Adipocyte (in vitro differentiated cells): Measurements from ENCODE around the gene WHRN.

Experiments used
- DNase-seq: peaks from one replicate; pipeline ENCODE4 v3.0.0-alpha.2; 2015; ENCODE audit warnings: low read depth
- H3K27me3 ChIP-seq: replicated peaks from 2 replicates; pipeline ENCODE4 v1.7.0; 2013; ENCODE audit warnings: mild to moderate bottlenecking, low read length, moderate library complexity; ENCODE audit not compliant: control insufficient read depth, insufficient read depth
- H3K36me3 ChIP-seq: 2 replicates; pipeline ENCODE4 v1.7.0; 2013; ENCODE audit warnings: low read length, mild to moderate bottlenecking, moderate library complexity; ENCODE audit not compliant: control insufficient read depth, insufficient read depth, severe bottlenecking
- H3K4me1 ChIP-seq: 2 replicates; pipeline ENCODE4 v1.7.0; 2013; ENCODE audit warnings: mild to moderate bottlenecking, low read length, moderate library complexity; ENCODE audit not compliant: control insufficient read depth, insufficient read depth
- H3K4me3 ChIP-seq: 2 replicates; pipeline ENCODE4 v1.7.0; 2013; ENCODE audit warnings: mild to moderate bottlenecking, low read length, moderate library complexity
- H3K9ac ChIP-seq: 2 replicates; pipeline ENCODE4 v1.7.0; 2013; ENCODE audit warnings: mild to moderate bottlenecking, low read length, moderate library complexity
- H3K9me3 ChIP-seq: 2 replicates; pipeline ENCODE4 v1.7.0; 2013; ENCODE audit warnings: mild to moderate bottlenecking, low read length, moderate library complexity; ENCODE audit not compliant: control insufficient read depth

The WHRN gene

GRCh38 chr9:114513055-114513958 is 8.0 kb upstream of the WHRN start:
- Histone ChIP-seq H3K4me3 (no peak overlapping the region), H3K4me1 (no peaks in the 10 kb centered on the region), H3K9me3 (no peaks in the 10 kb centered on the region), H3K9ac (no peak overlapping the region), H3K27me3 (peaks cover 62% of the 10 kb centered on the region), H3K36me3 (no peaks in the 10 kb centered on the region)
- no peak for DNase-seq

GRCh38 chr9:114511978-114512874 is 7.0 kb upstream of the WHRN start:
- DNase-seq, result no peak
- H3K4me3 ChIP-seq, result no peak overlapping the region
- H3K4me1 ChIP-seq, result no peaks in the 10 kb centered on the region
- H3K9me3 ChIP-seq, result no peaks in the 10 kb centered on the region
- H3K9ac ChIP-seq, result no peak overlapping the region
- H3K27me3 ChIP-seq, result peaks cover 65% of the 10 kb centered on the region
- H3K36me3 ChIP-seq, result no peaks in the 10 kb centered on the region

- no peak overlapping the region for H3K4me3 ChIP-seq
- H3K9me3 ChIP-seq, result no peaks in the 10 kb centered on the region
- H3K4me1 ChIP-seq, result no peaks in the 10 kb centered on the region
- peaks cover 43% of the 10 kb centered on the region for H3K27me3 ChIP-seq
- H3K36me3 ChIP-seq, result no peaks in the 10 kb centered on the region
- peak; percentile 28 for DNase-seq
- H3K9ac ChIP-seq, result no peak overlapping the region
Measured at GRCh38 chr9:114507726-114508125, 2.5 kb upstream of the WHRN start.

- DNase-seq, result no peak
- H3K4me3 ChIP-seq, result peak overlapping the region; percentile 89
- no peaks in the 10 kb centered on the region for H3K9me3 ChIP-seq
- no peaks in the 10 kb centered on the region for H3K36me3 ChIP-seq
- H3K4me1 ChIP-seq, result no peaks in the 10 kb centered on the region
- H3K27me3 ChIP-seq, result peaks cover 29% of the 10 kb centered on the region
- peak overlapping the region; percentile 78 for H3K9ac ChIP-seq
Measured at GRCh38 chr9:114506082-114506390, 763 bp upstream of the WHRN start.

- Histone ChIP-seq H3K9me3 (no peaks in the 10 kb centered on the region), H3K9ac (peak overlapping the region; percentile 76), H3K27me3 (peaks cover 15% of the 10 kb centered on the region), H3K36me3 (no peaks in the 10 kb centered on the region), H3K4me3 (peak overlapping the region; percentile 89), H3K4me1 (no peaks in the 10 kb centered on the region)
- DNase-seq, result peak; percentile 83
Measured at GRCh38 chr9:114504341-114505186, 709 bp downstream of the WHRN start.

GRCh38 chr9:114503522-114504340 is 1.5 kb downstream of the WHRN start:
- Histone ChIP-seq H3K4me3 (peak overlapping the region; percentile 89), H3K4me1 (no peaks in the 10 kb centered on the region), H3K9me3 (no peaks in the 10 kb centered on the region)

GRCh38 chr9:114503009-114503408 is 2.3 kb downstream of the WHRN start:
- Histone ChIP-seq H3K36me3 (no peaks in the 10 kb centered on the region), H3K4me3 (no peak overlapping the region), H3K4me1 (no peaks in the 10 kb centered on the region), H3K27me3 (peaks cover under 1% of the 10 kb centered on the region), H3K9ac (no peak overlapping the region), H3K9me3 (no peaks in the 10 kb centered on the region)
- no peak for DNase-seq

More at GRCh38 chr9:114503522-114504340, 1.5 kb downstream of the WHRN start:
- no peaks in the 10 kb centered on the region for H3K36me3 ChIP-seq
- H3K27me3 ChIP-seq, result peaks cover 6% of the 10 kb centered on the region
- H3K9ac ChIP-seq, result peak overlapping the region; percentile 76
- no peak for DNase-seq

- H3K27me3 ChIP-seq, result no peaks in the 10 kb centered on the region
- H3K9me3 ChIP-seq, result no peaks in the 10 kb centered on the region
- H3K36me3 ChIP-seq, result no peaks in the 10 kb centered on the region
- H3K4me3 ChIP-seq, result no peak overlapping the region
- H3K4me1 ChIP-seq, result no peaks in the 10 kb centered on the region
- peak; percentile 68 for DNase-seq
- H3K9ac ChIP-seq, result no peak overlapping the region
Measured at GRCh38 chr9:114501796-114502682, 3.2 kb downstream of the WHRN start.

- no peak for DNase-seq
- Histone ChIP-seq H3K36me3 (no peaks in the 10 kb centered on the region), H3K4me1 (no peaks in the 10 kb centered on the region), H3K27me3 (no peaks in the 10 kb centered on the region), H3K4me3 (no peak overlapping the region), H3K9ac (no peak overlapping the region), H3K9me3 (no peaks in the 10 kb centered on the region)
Measured at GRCh38 chr9:114500697-114501292, 4.5 kb downstream of the WHRN start.
